Head of caudate nucleus (tissue), 42 donors: ENCODE results near the gene SEC14L1.
A peak's percentile ranks its signal among the peaks of the same experiment; 100 is the strongest.

Experiments
- DNase-seq, 42 donors: peaks; one replicate each; pipeline versions ENCODE4 v3.0.0 to v3.0.0-alpha.2; 2020 to 2021; ENCODE audit warnings: mixed read lengths in 7 of 42
- intact Hi-C: fragments of 100-400 bp; cut with DNase I; formaldehyde crosslinking; loops from one replicate; pipeline ENCODE4 v1.15.0; 2022

Gene SEC14L1

DNA sequence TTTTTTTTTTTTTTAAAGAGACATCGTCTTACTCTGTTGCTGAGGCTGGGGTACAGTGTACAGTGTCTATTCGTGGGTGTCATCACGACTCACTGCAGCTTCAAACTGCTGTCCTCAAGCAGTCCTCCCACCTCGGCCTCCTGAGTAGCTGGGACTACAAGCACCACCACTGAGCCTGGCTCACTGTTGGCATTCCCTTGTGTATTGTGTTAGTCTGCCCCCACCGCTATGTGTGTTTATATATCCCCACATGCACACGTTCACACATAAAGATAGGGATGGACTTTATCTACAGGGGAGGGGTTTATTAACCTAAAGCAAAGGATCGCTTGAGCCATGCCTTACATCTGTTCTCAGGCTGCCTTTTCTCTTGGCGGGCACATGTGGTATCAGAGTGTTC lies 63.8 kb downstream of the SEC14L1 start:
- intact Hi-C loops, result no loop called here

DNA sequence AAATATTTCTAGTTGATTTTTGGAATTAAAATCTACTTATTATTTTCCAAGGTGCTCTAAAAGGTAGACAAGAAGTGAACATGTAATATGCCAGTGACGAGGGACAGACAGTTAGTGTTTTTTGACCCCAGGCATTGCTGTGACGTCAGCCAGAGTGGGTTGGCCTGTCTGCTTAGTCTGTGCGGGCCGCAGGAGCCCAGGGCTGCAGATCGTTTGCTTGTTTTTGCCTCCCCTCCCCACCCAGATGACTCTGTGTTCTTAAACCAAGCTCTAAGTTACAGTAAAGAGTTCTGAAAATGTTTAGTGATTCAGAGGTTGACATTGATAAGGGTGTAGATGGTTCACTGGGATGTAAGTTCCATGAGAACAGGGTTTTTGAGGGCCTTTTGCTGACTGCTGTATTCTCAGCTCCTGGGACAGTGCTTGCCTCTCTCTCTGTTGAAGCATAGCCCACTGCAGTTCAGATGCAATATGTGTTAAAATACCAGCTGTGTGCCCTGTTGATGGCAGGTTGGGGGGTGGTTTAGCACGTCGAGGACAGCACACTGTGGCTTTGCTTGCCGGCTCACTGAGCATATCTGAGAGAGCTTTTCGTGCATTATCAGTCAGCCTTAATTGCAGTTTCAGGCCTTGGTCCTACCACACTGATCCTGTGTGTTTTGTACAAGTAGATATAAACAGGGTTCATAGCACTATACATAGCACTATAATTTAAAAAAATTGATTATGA lies 64.8 kb downstream of the SEC14L1 start:
- intact Hi-C loops, result no loop called here
- DNase-seq, result peak in 5 of 42 donors; percentile 5 to 32 (median 14)

More for the DNA sequence above, 63.8 kb downstream of the SEC14L1 start:
- peak in 4 of 42 donors; percentile 5 to 29 (median 21) for DNase-seq

DNA sequence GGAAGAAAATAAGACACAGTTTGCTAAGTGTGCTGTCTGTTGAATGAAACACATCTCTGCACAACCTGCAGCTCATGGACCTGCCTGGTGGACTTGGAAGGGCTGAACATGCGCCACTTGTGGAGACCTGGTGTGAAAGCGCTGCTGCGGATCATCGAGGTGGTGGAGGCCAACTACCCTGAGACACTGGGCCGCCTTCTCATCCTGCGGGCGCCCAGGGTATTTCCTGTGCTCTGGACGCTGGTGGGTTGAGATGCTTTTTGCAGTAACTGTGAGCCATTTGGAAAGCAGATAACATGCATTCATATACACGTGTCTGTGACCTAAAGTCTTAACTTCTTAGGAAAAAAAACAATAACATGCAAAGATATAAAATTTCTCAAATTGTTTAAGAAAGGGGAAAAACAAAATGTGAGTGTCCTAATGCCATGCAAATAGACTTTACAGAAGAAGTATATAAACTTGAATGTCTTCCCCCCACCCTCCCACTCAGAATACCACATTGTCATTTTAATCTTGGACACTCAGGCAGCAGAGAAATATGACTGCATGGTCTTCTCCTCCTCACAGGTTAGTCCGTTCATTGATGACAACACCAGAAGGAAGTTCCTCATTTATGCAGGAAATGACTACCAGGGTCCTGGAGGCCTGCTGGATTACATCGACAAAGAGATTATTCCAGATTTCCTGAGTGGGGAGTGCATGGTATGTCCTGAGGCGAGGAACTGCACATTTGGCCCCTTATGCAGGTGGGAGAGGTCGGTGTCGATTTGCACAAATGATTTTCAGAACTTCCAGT lies 65.6 kb downstream of the SEC14L1 start:
- intact Hi-C loops, result no loop called here
- DNase-seq, result peak in 4 of 42 donors; percentile 3 to 20 (median 16)

DNA sequence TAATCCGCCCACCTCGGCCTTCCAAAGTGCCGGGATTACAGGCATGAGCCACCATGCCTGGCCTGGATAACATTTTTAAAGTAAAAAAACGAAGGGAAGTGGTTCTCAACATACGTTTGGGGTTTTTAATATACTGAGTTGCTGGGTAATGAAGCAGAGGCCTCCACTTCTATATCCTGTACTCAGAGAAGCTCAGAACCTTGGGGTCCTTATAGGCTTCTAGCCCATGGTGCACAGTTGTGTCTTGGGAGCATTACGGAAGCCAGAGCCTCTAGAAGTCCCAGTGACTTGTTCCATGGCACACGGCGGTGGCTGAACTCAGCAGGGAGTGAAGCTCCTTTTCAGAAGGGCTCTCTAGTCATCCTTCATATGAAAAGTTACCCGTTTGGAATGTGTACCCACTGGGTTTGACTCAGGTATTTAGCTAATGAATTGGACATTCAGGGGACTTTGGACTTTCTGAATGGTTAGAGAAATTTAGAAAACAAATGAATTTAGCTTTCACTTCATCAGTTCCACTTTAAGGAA lies 67.0 kb downstream of the SEC14L1 start:
- DNase-seq, result peak in 3 of 42 donors; percentile 7 to 23 (median 12)
- intact Hi-C loops, result no loop called here

DNA sequence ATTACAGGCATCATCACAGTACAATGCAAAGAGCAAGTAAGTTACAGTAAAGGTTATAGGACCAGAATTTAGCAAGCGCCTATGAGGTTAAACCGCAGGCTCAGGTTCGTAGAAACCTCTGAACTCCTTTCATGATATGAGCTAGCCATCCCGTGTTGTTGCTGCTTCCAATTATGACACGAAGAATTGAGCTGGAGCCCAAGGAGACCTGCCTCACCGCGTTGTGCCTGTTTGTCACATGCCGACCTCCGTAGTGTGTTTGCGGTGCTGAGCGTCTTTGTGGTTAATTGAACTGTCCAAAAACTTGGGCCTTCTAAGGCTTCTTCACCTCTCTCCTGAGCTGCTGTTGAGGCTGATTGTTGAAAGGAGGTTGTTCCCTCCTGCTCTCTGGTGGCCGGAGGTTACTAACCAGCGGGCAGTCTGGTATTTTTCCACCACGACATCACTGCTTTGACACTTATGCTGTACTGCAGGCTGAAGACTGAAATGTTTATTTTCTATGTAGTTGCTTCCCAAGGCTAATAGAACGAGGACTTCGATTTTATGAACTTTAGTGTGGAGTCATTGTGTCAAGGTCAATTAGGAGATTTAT lies 67.5 kb downstream of the SEC14L1 start:
- intact Hi-C loops, result no loop called here

DNA sequence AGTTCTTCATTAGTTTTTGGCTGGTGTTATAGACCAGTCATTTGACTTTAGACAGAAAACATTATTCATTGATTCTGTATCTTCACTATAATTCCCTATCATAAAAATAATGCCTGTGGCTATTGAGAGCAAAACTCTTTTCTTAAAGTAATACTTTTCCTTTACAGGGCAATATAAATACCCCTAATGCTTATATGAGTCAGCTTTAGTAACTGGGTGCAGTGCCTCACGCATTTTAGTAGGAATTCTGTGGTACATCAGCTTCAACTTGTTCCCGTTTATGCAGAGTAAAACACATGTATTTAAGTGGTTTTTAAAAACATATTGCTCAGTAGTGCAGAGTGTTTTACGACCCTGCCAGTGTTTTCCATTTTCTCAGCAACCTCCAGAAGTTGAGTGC lies 68.1 kb downstream of the SEC14L1 start:
- intact Hi-C loops, result no loop called here
- peak in 1 of 42 donors; percentile 3 for DNase-seq

More for the DNA sequence above, 67.5 kb downstream of the SEC14L1 start:
- DNase-seq, result peak in 35 of 42 donors; percentile 27 to 90 (median 64)

DNA sequence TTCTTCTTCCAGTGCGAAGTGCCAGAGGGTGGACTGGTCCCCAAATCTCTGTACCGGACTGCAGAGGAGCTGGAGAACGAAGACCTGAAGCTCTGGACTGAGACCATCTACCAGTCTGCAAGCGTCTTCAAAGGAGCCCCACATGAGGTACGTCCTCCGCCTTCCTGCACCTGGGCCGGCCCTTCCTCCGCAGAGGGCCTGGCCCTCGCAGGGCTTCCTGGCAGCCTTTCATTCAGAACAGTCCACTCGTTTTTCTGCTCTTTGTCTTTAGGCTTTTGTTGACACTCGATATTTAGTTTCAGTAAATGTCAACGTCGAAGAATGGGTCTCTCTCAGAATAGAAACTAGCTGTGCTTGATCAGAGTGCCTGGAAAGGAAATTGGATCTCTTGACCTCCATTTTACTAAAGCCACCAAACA lies 68.6 kb downstream of the SEC14L1 start:
- DNase-seq, result peak in 2 of 42 donors; percentile 16 to 27

DNA sequence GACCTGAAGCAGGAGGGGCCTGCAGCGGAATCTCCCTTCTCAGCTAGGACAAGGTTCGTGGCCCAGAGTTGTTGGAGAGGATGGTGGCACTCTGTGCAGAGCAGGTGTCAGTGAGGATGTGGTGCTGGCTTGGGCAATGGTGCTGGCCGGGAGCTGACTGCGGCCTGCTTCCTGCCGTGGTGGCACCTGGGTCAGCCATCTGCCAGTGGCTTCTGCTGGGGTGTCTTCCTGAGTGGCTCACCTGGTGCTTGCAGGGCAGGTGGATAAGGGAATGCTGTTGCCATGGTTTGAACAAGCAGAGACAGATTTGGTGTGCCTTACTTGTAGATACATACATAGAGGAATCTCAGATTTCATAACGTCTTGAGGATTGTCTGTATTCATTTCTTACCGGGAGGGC lies 69.6 kb downstream of the SEC14L1 start:
- DNase-seq, result peak in 3 of 42 donors; percentile 8 to 28 (median 25)
- intact Hi-C loops, result loop anchor here (5.0 to 10.0 kb wide), 2 partner anchors 68 to 116 kb away; partner anchors contain the start of gene SEC14L1

More for the DNA sequence above, 68.6 kb downstream of the SEC14L1 start:
- intact Hi-C loops, result no loop called here

DNA sequence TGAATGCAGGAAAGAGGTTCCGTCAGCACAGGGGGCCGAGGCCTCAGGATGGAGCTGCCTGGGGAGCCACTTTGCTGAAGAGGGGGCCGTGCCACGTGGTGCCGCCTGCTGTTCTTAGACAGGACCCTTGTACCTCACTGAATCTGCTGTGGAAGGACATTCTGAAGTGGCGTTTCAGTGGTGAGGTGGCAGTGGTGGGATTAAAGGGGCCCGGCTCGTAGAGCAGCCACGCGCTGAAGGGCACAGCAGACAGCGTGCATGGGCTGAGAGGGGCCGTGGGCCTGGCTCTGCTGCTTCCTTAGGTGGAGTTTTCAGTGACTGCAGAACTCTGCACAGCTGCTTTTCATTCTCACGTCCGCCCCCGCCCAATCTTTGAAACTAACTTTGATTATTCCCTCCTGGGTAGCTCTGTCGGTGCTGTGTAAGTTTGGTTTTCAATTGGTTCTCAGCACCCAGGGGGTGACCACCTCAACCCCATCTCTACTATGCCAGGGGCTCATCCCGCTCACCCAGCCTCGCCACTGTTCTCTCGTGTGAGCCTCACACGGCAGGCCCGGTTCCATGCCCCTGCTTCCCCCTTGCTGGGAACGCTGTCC lies 70.3 kb downstream of the SEC14L1 start:
- DNase-seq, result peak in 32 of 42 donors; percentile 25 to 84 (median 60)
- intact Hi-C loops, result loop anchor here (5.0 to 10.0 kb wide), 2 partner anchors 69 to 116 kb away; partner anchors contain the start of gene SEC14L1

DNA sequence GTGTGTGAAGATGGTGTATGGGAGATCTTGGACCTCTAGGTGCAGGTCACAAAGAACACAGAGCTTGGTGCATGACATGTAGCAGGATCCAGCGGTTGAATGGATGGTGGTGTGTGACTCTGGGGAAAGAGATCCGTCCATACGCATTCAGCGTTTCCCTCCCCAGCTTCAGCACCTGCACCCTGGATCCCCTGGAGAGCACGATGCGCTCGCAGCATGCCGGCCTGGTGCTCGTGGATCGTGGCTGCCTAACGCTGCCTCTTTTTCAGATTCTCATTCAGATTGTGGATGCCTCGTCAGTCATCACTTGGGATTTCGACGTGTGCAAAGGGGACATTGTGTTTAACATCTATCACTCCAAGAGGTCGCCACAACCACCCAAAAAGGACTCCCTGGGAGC lies 70.9 kb downstream of the SEC14L1 start:
- intact Hi-C loops, result loop anchor here (5.0 to 10.0 kb wide), 2 partner anchors 69 to 117 kb away; partner anchors contain the start of gene SEC14L1
- DNase-seq, result peak in 1 of 42 donors; percentile 26

DNA sequence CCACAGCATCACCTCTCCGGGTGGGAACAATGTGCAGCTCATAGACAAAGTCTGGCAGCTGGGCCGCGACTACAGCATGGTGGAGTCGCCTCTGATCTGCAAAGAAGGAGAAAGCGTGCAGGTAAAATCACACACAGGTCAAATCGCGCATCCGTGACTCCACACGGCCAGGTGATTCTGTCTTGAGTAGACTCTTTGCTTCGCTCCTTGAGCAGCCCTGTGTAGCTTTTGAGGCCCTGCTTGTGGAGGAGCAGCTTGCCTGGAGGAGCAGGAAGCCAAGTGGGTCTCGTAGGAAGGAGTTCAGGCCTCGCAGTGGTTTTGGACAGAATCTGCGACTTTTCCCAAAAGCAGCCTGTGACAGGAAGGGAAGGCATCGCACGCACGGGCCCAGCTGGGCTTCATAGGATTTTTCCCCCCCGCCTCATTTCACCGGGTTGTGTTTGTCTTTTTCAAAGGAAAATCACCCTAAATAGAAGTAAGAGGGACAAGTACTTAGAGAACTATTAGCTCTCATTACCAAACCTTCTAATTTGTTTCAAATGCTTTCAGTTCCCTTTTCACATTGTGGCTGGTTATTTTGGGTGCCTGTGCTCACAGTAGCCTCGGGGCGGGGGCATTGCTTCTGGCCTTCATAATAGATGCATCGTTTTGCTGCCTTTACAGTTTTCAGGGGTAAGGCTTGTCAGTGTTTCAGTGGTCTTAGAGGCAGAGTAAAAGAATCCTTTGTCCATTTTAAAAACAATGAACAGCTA lies 71.5 kb downstream of the SEC14L1 start:
- DNase-seq, result peak in 9 of 42 donors; percentile 29 to 53 (median 42)
- intact Hi-C loops, result loop anchor here (5.0 to 10.0 kb wide), 2 partner anchors 70 to 117 kb away; partner anchors contain the start of gene SEC14L1

DNA sequence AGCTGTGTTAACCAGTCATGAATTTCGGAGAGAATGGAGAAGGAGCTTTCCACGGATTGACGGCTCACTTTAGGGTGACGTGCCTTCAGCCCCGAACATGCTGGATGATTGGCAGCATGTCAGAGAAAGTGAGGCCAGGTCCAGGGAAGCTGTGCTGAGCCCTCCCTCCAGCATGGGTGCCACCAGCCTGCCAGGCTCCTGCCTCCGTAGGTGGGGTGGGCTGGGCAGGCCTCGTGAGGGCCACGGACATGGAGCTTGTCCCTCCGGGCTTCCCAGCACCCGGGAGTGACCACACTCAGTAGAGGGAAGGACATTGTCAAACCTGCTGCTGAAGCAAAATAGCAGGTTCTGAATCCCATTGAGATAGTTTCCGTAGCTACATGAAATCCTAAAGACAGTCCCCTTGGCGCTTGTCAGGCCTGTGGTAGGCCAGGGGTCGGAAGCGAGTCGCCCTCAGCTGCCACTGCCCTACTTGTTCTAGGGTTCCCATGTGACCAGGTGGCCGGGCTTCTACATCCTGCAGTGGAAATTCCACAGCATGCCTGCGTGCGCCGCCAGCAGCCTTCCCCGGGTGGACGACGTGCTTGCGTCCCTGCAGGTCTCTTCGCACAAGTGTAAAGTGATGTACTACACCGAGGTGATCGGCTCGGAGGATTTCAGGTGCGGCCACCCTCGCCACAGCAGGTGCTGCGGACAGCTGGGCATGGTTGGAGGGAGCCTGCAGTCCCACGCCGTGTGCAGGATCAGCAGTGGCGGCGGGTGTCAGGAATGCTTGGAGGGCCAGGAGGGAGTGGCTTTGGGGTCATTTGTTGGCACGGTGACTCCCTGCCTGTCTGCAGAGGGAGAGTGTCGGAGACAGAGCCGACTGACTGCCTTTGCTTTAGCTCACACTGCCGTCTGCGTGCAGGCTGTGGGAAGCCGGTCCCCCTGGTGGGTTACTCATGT lies 72.3 kb downstream of the SEC14L1 start:
- intact Hi-C loops, result loop anchor here (5.0 to 10.0 kb wide), 2 partner anchors 71 to 118 kb away; partner anchors contain the start of gene SEC14L1

DNA sequence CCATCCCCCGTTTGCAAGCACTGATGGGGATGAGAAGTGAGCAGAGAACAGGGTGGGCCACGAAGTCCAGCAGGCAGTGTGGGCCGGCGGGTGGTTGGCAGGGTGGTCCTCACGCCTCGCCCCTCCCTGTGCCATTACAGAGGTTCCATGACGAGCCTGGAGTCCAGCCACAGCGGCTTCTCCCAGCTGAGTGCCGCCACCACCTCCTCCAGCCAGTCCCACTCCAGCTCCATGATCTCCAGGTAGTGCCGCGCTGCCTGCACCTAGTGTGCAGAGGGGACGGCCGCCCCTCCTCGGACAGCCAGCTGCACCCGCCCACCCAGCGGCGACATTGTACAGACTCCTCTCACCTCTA lies 73.0 kb downstream of the SEC14L1 start:
- intact Hi-C loops, result loop anchor here (5.0 to 10.0 kb wide), 2 partner anchors 71 to 119 kb away; partner anchors contain the start of gene SEC14L1
- no peak for DNase-seq

More for the DNA sequence above, 72.3 kb downstream of the SEC14L1 start:
- peak in 4 of 42 donors; percentile 23 to 54 (median 29) for DNase-seq

DNA sequence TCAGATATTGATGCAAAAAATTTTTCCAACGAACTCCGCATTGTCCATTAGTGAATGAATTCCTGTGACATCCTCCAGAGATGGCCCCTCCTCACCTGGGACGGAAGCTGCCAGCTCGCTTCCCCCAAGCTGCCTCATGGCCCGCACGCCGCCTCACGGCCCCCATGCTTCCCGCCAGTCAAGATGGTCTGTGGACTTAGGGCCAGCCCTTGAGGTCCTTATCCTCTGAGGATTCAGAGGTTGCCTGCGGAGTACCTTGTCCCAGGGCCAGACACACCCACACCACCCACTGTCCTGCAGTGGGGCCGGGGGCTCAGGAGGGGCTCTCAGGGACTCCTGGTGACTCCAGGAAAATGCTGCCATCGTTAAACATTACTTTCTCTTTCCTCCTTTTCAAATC lies 73.6 kb downstream of the SEC14L1 start:
- no peak for DNase-seq
- intact Hi-C loops, result loop anchor here (5.0 to 10.0 kb wide), 2 partner anchors 72 to 120 kb away; partner anchors contain the start of gene SEC14L1

DNA sequence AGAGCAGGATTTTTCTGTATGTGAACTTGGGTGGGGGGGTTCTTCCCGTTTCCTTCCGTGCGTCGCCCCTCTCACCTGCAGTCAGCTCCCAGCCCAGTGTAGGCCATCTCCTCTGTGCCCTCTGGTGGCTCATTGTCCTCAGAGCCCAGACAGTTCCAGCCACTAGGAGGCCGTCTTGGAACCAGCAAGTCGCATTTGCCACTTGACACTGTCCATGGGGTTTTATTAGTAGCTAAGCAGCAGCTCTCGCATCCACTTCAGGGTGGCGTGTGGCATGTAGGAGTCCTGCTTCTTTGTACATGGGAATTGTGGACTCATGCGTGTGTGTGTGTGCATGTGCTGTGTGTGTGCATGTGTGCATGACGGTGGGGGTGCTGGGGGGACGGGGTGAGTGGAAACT lies 74.0 kb downstream of the SEC14L1 start:
- intact Hi-C loops, result loop anchor here (5.0 to 10.0 kb wide), 2 partner anchors 72 to 120 kb away; partner anchors contain the start of gene SEC14L1
- DNase-seq, result peak in 35 of 42 donors; percentile 32 to 82 (median 63)

DNA sequence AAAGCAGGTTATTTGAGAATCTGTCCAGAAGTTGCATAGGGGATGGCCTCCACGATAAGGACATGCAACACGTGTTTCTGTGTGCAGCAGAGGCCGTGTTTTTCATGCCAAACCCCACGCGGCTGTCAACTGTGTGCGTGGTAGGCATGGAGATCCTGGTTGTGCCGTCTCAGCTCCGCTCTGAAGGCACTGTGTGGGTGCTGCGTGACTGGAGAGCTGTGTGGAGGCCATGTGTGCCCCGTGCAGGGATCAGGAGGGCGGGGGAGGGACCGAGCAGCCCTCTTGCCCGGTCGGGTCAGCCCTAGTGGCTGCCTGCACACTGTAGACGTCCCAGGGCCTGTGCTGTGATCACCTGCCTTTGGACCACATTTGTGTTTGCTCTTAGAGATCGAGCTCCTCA lies 74.5 kb downstream of the SEC14L1 start:
- DNase-seq, result peak in 41 of 42 donors; percentile 35 to 91 (median 70)
- intact Hi-C loops, result loop anchor here (10.0 kb wide), 1 partner anchor 120 kb away; no protein-coding TSS in a partner anchor
